HCT116 (cell line): ENCODE measurements around the gene ABCA8. TPM values are rescaled to one million over a fixed set of nuclear protein-coding genes. Genes with fewer than 3 reads are reported as not detected.

Experiments used
- ATAC-seq: fragments of 200-7000 bp; cut with Tn5 transposase; 2 replicates; pipeline ENCODE4 v1.9.1; 2020; ENCODE audit warnings: mild to moderate bottlenecking, moderate library complexity
- BruUV-seq: library from RNA; stranded (reverse); fragments of 400-500 nt; replicated peaks from 2 replicates; lab custom pipeline; 2021; lab: Mats Ljungman, UMichigan
- CTCF ChIA-PET: fragments of 300-600 bp; sonication (Branson Sonifier 250); formaldehyde crosslinking; loops from one replicate; lab custom pipeline; 2021; ENCODE audit warnings: antibody characterized with exemption; lab: Charles Lee
- POLR2A ChIA-PET: fragments of 300-600, 350-600 bp; sonication (Branson Sonifier 250); formaldehyde crosslinking; loops from one replicate; lab custom pipeline; 2021; ENCODE audit warnings: antibody characterized with exemption; lab: Charles Lee
- RAD21 ChIA-PET, 2 experiments: fragments of 300-600 bp; sonication (Branson Sonifier 250); formaldehyde crosslinking; loops; one replicate each; lab custom pipeline; 2023; ENCODE audit warnings: low total read pairs in 2 of 2; ENCODE audit not compliant: uncharacterized antibody in 2 of 2, unreplicated experiment in 2 of 2, low non-redundant PET in 1 of 2; lab: Charles Lee
- DNase-seq: peaks from one replicate; pipeline ENCODE4 v3.0.0-alpha.2; 2010; ENCODE audit warnings: low read depth, low spot score
- H2AFZ ChIP-seq: fragments of 200-600 bp; shearing (Covaris generic), sonication (generic); 2 replicates; pipeline ENCODE4 v1.6.1; 2017; ENCODE audit warnings: low read depth, mixed run types, mixed read lengths, antibody characterized with exemption, low read length; ENCODE audit not compliant: poor library complexity, severe bottlenecking
- H3K27ac ChIP-seq: 2 replicates; pipeline ENCODE4 v1.5.1; 2012; ENCODE audit warnings: low read depth, low read length
- H3K27me3 ChIP-seq: fragments of 200-600 bp; sonication (generic); 2 replicates; pipeline ENCODE4 v1.6.1; 2016; ENCODE audit warnings: mixed run types, low read length, mixed read lengths; ENCODE audit not compliant: insufficient read depth
- H3K36me3 ChIP-seq, 2 experiments: fragments of 200-500 bp in 1 of 2; fragments of 200-600 bp in 1 of 2; sonication (Bioruptor generic) in 1 of 2; sonication (generic) in 1 of 2; 2 replicates each; pipeline versions ENCODE4 v1.5.1 to v1.6.1; 2014 to 2016; ENCODE audit warnings: low read length in 2 of 2, inconsistent platforms in 1 of 2, mixed read lengths in 1 of 2, mixed run types in 1 of 2; ENCODE audit not compliant: insufficient read depth in 2 of 2, control insufficient read depth in 1 of 2
- H3K4me1 ChIP-seq, 2 experiments: fragments of 200-600 bp in 1 of 2; sonication (generic) in 1 of 2; 2 replicates each; pipeline versions ENCODE4 v1.5.1 to v1.6.1; 2012 to 2017; ENCODE audit warnings: low read length in 2 of 2, inconsistent platforms in 1 of 2, mild to moderate bottlenecking in 1 of 2, mixed read lengths in 1 of 2, mixed run types in 1 of 2, moderate library complexity in 1 of 2; ENCODE audit not compliant: insufficient read depth in 2 of 2, control insufficient read depth in 1 of 2
- H3K4me2 ChIP-seq: fragments of 200-600 bp; sonication (generic); 2 replicates; pipeline ENCODE4 v1.6.1; 2017; ENCODE audit warnings: mixed run types, low read length, mixed read lengths
- H3K4me3 ChIP-seq, 2 experiments: fragments of 200-600 bp in 1 of 2; sonication (generic) in 1 of 2; replicated peaks in 1 of 2; 2 replicates each; pipeline ENCODE4 v1.5.1; 2011 to 2016; ENCODE audit warnings: low read length in 2 of 2, control low read depth in 1 of 2, low read depth in 1 of 2, mild to moderate bottlenecking in 1 of 2, mixed read lengths in 1 of 2, mixed run types in 1 of 2
- H3K79me2 ChIP-seq: fragments of 200-600 bp; sonication (generic); 2 replicates; pipeline ENCODE4 v1.6.1; 2017; ENCODE audit warnings: mild to moderate bottlenecking, mixed run types, low read length, moderate library complexity, mixed read lengths; ENCODE audit not compliant: insufficient read depth
- H3K9ac ChIP-seq: fragments of 200-600 bp; sonication (generic); 2 replicates; pipeline ENCODE4 v1.6.1; 2016; ENCODE audit warnings: low read length, mixed read lengths
- H3K9me2 ChIP-seq: fragments of 200-600 bp; sonication (generic), shearing (Covaris generic); 2 replicates; pipeline ENCODE4 v1.6.1; 2017; ENCODE audit warnings: mixed run types, mild to moderate bottlenecking, moderate library complexity; ENCODE audit not compliant: insufficient read depth
- H3K9me3 ChIP-seq, 2 experiments: fragments of 200-500 bp in 1 of 2; fragments of 200-600 bp in 1 of 2; sonication (Bioruptor generic) in 1 of 2; sonication (generic) in 1 of 2; 2 replicates each; pipeline ENCODE4 v1.6.1; 2014 to 2017; ENCODE audit warnings: low read length in 2 of 2, mixed read lengths in 2 of 2, inconsistent platforms in 1 of 2, low read depth in 1 of 2, mild to moderate bottlenecking in 1 of 2, mixed run types in 1 of 2, moderate library complexity in 1 of 2; ENCODE audit not compliant: control insufficient read depth in 1 of 2, insufficient read depth in 1 of 2
- H4K20me1 ChIP-seq: fragments of 200-600 bp; sonication (generic), shearing (Covaris generic); 2 replicates; pipeline ENCODE4 v1.6.1; 2017; ENCODE audit warnings: mixed run types, mild to moderate bottlenecking, moderate library complexity; ENCODE audit not compliant: insufficient read depth
- CBX3 ChIP-seq: IDR thresholded peaks from 2 replicates; pipeline ENCODE4 v1.6.1; 2012; ENCODE audit warnings: low read depth
- CEBPB ChIP-seq: IDR thresholded peaks from 2 replicates; pipeline ENCODE4 v1.6.1; 2012; ENCODE audit warnings: low read depth
- EGR1 ChIP-seq: IDR thresholded peaks from 2 replicates; pipeline ENCODE4 v1.6.1; 2012; ENCODE audit warnings: low read depth
- EZH2 ChIP-seq: fragments of 200-600 bp; sonication (generic); IDR thresholded peaks from 2 replicates; pipeline ENCODE4 v1.6.1; 2017; ENCODE audit warnings: antibody characterized with exemption, mixed run types
- EZH2phosphoT487 ChIP-seq: fragments of 200-600 bp; IDR thresholded peaks from 2 replicates; pipeline ENCODE4 v1.6.1; 2018; ENCODE audit warnings: antibody characterized with exemption, borderline replicate concordance
- FOSL1 ChIP-seq: IDR thresholded peaks from 2 replicates; pipeline ENCODE4 v1.6.1; 2012; ENCODE audit warnings: low read depth
- POLR2AphosphoS5 ChIP-seq: IDR thresholded peaks from 2 replicates; pipeline ENCODE4 v1.6.1; 2011; ENCODE audit warnings: mild to moderate bottlenecking, low read depth, low read length, moderate library complexity
- RAD21 ChIP-seq: IDR thresholded peaks from 2 replicates; pipeline ENCODE4 v1.6.1; 2012; ENCODE audit warnings: low read depth, mild to moderate bottlenecking
- SIN3A ChIP-seq: IDR thresholded peaks from 2 replicates; pipeline ENCODE4 v1.6.1; 2012; ENCODE audit warnings: low read depth
- SP1 ChIP-seq: IDR thresholded peaks from 2 replicates; pipeline ENCODE4 v1.6.1; 2012; ENCODE audit warnings: low read depth
- SRF ChIP-seq: IDR thresholded peaks from 2 replicates; pipeline ENCODE4 v1.6.1; 2012; ENCODE audit warnings: low read depth
- TCF7L2 ChIP-seq: IDR thresholded peaks from 2 replicates; pipeline ENCODE4 v1.7.0; 2011; ENCODE audit warnings: borderline replicate concordance, inconsistent platforms; ENCODE audit not compliant: insufficient read depth, insufficient read length; ENCODE audit errors: extremely low read depth
- YY1 ChIP-seq: IDR thresholded peaks from 2 replicates; pipeline ENCODE4 v1.6.1; 2011; ENCODE audit warnings: low read length, low read depth, moderate library complexity, mild to moderate bottlenecking; ENCODE audit not compliant: insufficient replicate concordance; ENCODE audit errors: extremely low read depth
- ZBTB33 ChIP-seq: IDR thresholded peaks from 2 replicates; pipeline ENCODE4 v1.6.1; 2011; ENCODE audit warnings: mild to moderate bottlenecking, low read length, moderate library complexity; ENCODE audit not compliant: insufficient replicate concordance; ENCODE audit errors: extremely low read depth
- ZFX ChIP-seq: fragments of 450-650 bp; IDR thresholded peaks from 2 replicates; pipeline ENCODE4 v1.6.1; 2017
- intact Hi-C: fragments of 100-400 bp; cut with micrococcal nuclease; formaldehyde crosslinking; loops from 2 replicates; pipeline ENCODE4 v1.10.0; 2022
- total RNA-seq: library from RNA; stranded (reverse); gene quantifications from one replicate; pipeline ENCODE4 v1.2.1, GENCODE V29; 2021; ENCODE audit not compliant: unreplicated experiment

ABCA8 gene
- total RNA-seq, 1 experiment from 2014 or later = 0.44 TPM

- no peak overlapping the region for H3K4me3 ChIP-seq
Observed at GRCh38 chr17:68849673-68850610, 105.2 kb downstream of the ABCA8 start.

More at GRCh38 chr17:68849673-68850610, 105.2 kb downstream of the ABCA8 start:
- intact Hi-C loops = no loop called here
- no TSS peak for BruUV-seq
- no peaks in the 10 kb centered on the region for H3K27me3 ChIP-seq
- no peak overlapping the region for H3K9ac ChIP-seq
- no peak overlapping the region for H3K4me2 ChIP-seq
- no peak for DNase-seq
- H4K20me1 ChIP-seq = no peaks in the 10 kb centered on the region
- no peaks in the 10 kb centered on the region for H3K9me2 ChIP-seq
- H2AFZ ChIP-seq = no peak overlapping the region
- ChIA-PET POLR2A (no interaction called here), RAD21 (no interaction called here), CTCF (interaction anchor here (2.0 kb wide), 1 partner anchor 13 kb away, joined by 4 read pairs; no protein-coding TSS in a partner anchor)
- no peak for ATAC-seq
- no peaks in the 10 kb centered on the region for H3K36me3 ChIP-seq
- TF ChIP-seq CBX3 (no peak), SP1 (no peak), YY1 (no peak), RAD21 (no peak), SRF (no peak), TCF7L2 (no peak), EGR1 (no peak), ZBTB33 (no peak), EZH2 (no peak), FOSL1 (no peak), SIN3A (no peak), POLR2AphosphoS5 (no peak), ZFX (no peak), EZH2phosphoT487 (no peak), CEBPB (no peak)
- 0 out of 4 replicates have a peak, but pooled peaks cover 0 to 5% of the 10 kb centered on the region in 2 experiments for H3K4me1 ChIP-seq
- H3K9me3 ChIP-seq = no peaks in the 10 kb centered on the region
- H3K27ac ChIP-seq = no peak overlapping the region
- H3K79me2 ChIP-seq = no peaks in the 10 kb centered on the region
